ENCODE data around the gene TNFRSF11A. TPM values are rescaled to one million over a fixed set of nuclear protein-coding genes. Genes with fewer than 3 reads are reported as not detected.
A peak's percentile ranks its signal among the peaks of the same experiment; 100 is the strongest.

The TNFRSF11A gene
- total and polyA plus RNA-seq, 5 donors from 2014 or later, result 0.93 to 3.6 (median 2.1) TPM

DNA sequence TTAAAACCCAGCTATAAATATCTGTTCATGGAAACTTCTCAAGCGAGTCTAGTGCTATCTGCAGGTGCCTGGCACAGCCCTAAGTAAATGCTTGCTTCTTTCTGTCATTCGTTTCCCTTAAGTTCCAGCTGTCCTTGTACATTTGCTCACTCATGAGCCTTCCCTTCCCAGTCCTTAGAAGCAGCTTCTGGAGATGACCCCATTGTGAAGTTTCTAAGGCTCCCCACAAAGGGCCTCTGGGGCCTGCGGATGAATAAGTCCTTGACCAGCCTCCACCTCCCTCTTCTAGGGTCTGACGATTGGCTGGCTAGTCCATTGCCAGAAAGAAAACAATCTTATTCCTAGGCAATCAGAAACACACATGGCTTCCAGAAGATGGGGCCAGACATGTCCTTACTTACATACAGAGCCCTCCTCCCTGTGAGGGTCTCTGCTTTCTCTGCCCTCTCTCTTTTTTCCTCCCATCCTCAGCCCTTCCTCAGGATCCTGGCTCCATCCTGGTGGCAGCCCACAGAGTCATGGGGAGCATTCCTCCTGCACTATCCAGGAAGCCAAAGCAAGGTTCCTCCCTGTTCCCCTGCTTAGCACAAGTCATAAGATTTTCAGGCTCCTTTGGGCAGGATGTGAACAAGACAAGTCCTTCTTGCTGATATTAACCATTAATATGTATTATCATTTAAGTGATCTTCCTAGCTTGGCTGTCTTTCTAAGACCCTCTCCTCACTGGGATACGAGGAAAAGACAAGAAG, 87.3 kb downstream of the TNFRSF11A start:
- Mint-ChIP-seq H3K36me3 (no peaks in the 10 kb centered on the region), H3K27me3 (peaks cover 23% of the 10 kb centered on the region), H3K4me1 (no peaks in the 10 kb centered on the region), H3K9me3 (peaks cover 0 to 10% (median 3%) of the 10 kb centered on the region in 7 donors), H3K27ac (no peak overlapping the region), H3K4me3 (no peak overlapping the region)
- DNase-seq (no peak), ATAC-seq (ENCODE audit: low read depth in 2 of 2) (no peak)
- Histone ChIP-seq H3K27ac (ENCODE audit: insufficient read depth, low read length, poor library complexity, severe bottlenecking) (no peak overlapping the region), H3K36me3 (ENCODE audit: control insufficient read depth, insufficient read depth, low read length) (no peaks in the 10 kb centered on the region), H3K4me1 (ENCODE audit: control insufficient read depth, insufficient read depth, low read length, poor library complexity, severe bottlenecking) (no peaks in the 10 kb centered on the region), H3K9me3 (ENCODE audit: control insufficient read depth in 2 of 2, low read length in 2 of 2) (peaks cover 0 to 6% of the 10 kb centered on the region in 2 experiments), H3K4me3 (ENCODE audit: low read depth, low read length) (no peak overlapping the region), H3K27me3 (ENCODE audit: control insufficient read depth, insufficient read depth, low read length) (peaks cover 5% of the 10 kb centered on the region)

DNA sequence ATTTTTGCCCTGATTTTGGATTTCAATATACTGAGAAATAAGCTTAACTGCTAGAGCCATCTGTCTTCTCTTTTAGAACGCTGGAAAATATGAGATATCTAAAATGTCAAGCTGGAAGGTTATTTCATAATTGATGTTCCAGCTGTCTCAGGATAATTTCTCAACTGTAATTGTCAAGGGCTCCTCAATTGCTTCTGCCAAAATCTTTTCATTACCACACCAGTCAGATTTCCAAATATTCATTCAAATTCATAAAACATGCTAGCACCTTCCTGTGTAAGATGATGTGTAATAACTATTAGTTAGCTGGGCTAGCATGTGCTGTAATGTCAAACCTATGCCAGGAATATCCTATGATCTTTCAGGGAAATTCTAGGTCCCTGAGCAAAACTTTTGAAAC, 88.1 kb downstream of the TNFRSF11A start:
- Histone ChIP-seq H3K27ac (ENCODE audit: insufficient read depth, low read length, poor library complexity, severe bottlenecking) (no peak overlapping the region), H3K27me3 (ENCODE audit: control insufficient read depth, insufficient read depth, low read length) (peaks cover 5% of the 10 kb centered on the region), H3K9me3 (ENCODE audit: control insufficient read depth in 2 of 2, low read length in 2 of 2) (peaks cover 0 to 6% of the 10 kb centered on the region in 2 experiments), H3K4me3 (ENCODE audit: low read depth, low read length) (no peak overlapping the region), H3K36me3 (ENCODE audit: control insufficient read depth, insufficient read depth, low read length) (no peaks in the 10 kb centered on the region), H3K4me1 (ENCODE audit: control insufficient read depth, insufficient read depth, low read length, poor library complexity, severe bottlenecking) (no peaks in the 10 kb centered on the region)
- Mint-ChIP-seq H3K4me1 (peaks cover 0 to 2% (median 0%) of the 10 kb centered on the region in 4 donors), H3K4me3 (no peak overlapping the region), H3K36me3 (no peaks in the 10 kb centered on the region), H3K27ac (no peak overlapping the region), H3K9me3 (peaks cover 0 to 10% (median 3%) of the 10 kb centered on the region in 7 donors), H3K27me3 (peaks cover 23% of the 10 kb centered on the region)
- no peak for ATAC-seq (ENCODE audit: low read depth in 2 of 2)
- DNase-seq, result no peak

GRCh38 chr18:62418258-62418657, 93.1 kb downstream of the TNFRSF11A start:
- no peak overlapping the region for H3K4me3 ChIP-seq (ENCODE audit: low read depth, low read length)
- DNase-seq (peak in 1 of 3 donors; percentile 70), ATAC-seq (ENCODE audit: low read depth in 2 of 2) (no peak)
- H3K4me1 Mint-ChIP-seq, result peaks cover 11 to 36% (median 25%) of the 10 kb centered on the region in 4 donors
- peaks cover 14% of the 10 kb centered on the region for H3K27me3 Mint-ChIP-seq
- H3K36me3 ChIP-seq (ENCODE audit: control insufficient read depth, insufficient read depth, low read length), result no peaks in the 10 kb centered on the region
- H3K4me3 Mint-ChIP-seq, result peak overlapping the region in 3 of 4 donors; percentile 38 to 53 (median 42)
- H3K27ac ChIP-seq (ENCODE audit: insufficient read depth, low read length, poor library complexity, severe bottlenecking), result no peak overlapping the region
- peaks cover 5% of the 10 kb centered on the region for H3K27me3 ChIP-seq (ENCODE audit: control insufficient read depth, insufficient read depth, low read length)
- H3K9me3 Mint-ChIP-seq, result peaks cover 0 to 3% (median 0%) of the 10 kb centered on the region in 7 donors
- H3K36me3 Mint-ChIP-seq, result no peaks in the 10 kb centered on the region
- no peak overlapping the region for H3K27ac Mint-ChIP-seq
- no peaks in the 10 kb centered on the region for H3K9me3 ChIP-seq (ENCODE audit: control insufficient read depth in 2 of 2, low read length in 2 of 2)
- H3K4me1 ChIP-seq (ENCODE audit: control insufficient read depth, insufficient read depth, low read length, poor library complexity, severe bottlenecking), result peaks cover 15% of the 10 kb centered on the region

- H3K27me3 ChIP-seq (ENCODE audit: control insufficient read depth, insufficient read depth, low read length), result no peaks in the 10 kb centered on the region
- ATAC-seq (ENCODE audit: low read depth in 2 of 2) (no peak), DNase-seq (no peak)
- H3K9me3 ChIP-seq (ENCODE audit: control insufficient read depth in 2 of 2, low read length in 2 of 2), result no peaks in the 10 kb centered on the region
- H3K36me3 ChIP-seq (ENCODE audit: control insufficient read depth, insufficient read depth, low read length), result no peaks in the 10 kb centered on the region
- H3K4me1 Mint-ChIP-seq, result peaks cover 11 to 36% (median 25%) of the 10 kb centered on the region in 4 donors
- peak overlapping the region; percentile 64 to 86 (median 80) for H3K4me3 Mint-ChIP-seq
- peak overlapping the region; percentile 94 to 96 (median 95) for H3K27ac Mint-ChIP-seq
- peak overlapping the region; percentile 90 for H3K4me3 ChIP-seq (ENCODE audit: low read depth, low read length)
- peaks cover 0 to 3% (median 0%) of the 10 kb centered on the region in 7 donors for H3K9me3 Mint-ChIP-seq
- H3K4me1 ChIP-seq (ENCODE audit: control insufficient read depth, insufficient read depth, low read length, poor library complexity, severe bottlenecking), result peaks cover 15% of the 10 kb centered on the region
- H3K36me3 Mint-ChIP-seq, result no peaks in the 10 kb centered on the region
- H3K27ac ChIP-seq (ENCODE audit: insufficient read depth, low read length, poor library complexity, severe bottlenecking), result peak overlapping the region; percentile 85
- peaks cover 6% of the 10 kb centered on the region for H3K27me3 Mint-ChIP-seq
These were observed 95.0 kb downstream of the TNFRSF11A start for GRCh38 chr18:62420151-62420512.

GRCh38 chr18:62420513-62421209, 95.6 kb downstream of the TNFRSF11A start:
- peak overlapping the region; percentile 90 for H3K4me3 ChIP-seq (ENCODE audit: low read depth, low read length)
- H3K27ac Mint-ChIP-seq, result peak overlapping the region; percentile 94 to 96 (median 95)
- ATAC-seq (ENCODE audit: low read depth in 2 of 2), result peak; percentile 99

GRCh38 chr18:62425465-62426190, 100.5 kb downstream of the TNFRSF11A start:
- H3K27ac ChIP-seq (ENCODE audit: insufficient read depth, low read length, poor library complexity, severe bottlenecking), result no peak overlapping the region
- H3K4me1 ChIP-seq (ENCODE audit: control insufficient read depth, insufficient read depth, low read length, poor library complexity, severe bottlenecking), result peaks cover 10% of the 10 kb centered on the region
- H3K4me3 Mint-ChIP-seq, result no peak overlapping the region
- peaks cover 3% of the 10 kb centered on the region for H3K27me3 Mint-ChIP-seq
- H3K36me3 ChIP-seq (ENCODE audit: control insufficient read depth, insufficient read depth, low read length), result no peaks in the 10 kb centered on the region
- no peaks in the 10 kb centered on the region for H3K36me3 Mint-ChIP-seq
- DNase-seq (peak; percentile 24 to 90 (median 55)), ATAC-seq (ENCODE audit: low read depth in 2 of 2) (peak in 1 of 2 donors; percentile 21)
- H3K27ac Mint-ChIP-seq, result peak overlapping the region in 1 of 3 donors; percentile 57
- H3K4me3 ChIP-seq (ENCODE audit: low read depth, low read length), result no peak overlapping the region
- H3K4me1 Mint-ChIP-seq, result peaks cover 11 to 24% (median 22%) of the 10 kb centered on the region in 4 donors
- H3K27me3 ChIP-seq (ENCODE audit: control insufficient read depth, insufficient read depth, low read length), result no peaks in the 10 kb centered on the region
- H3K9me3 ChIP-seq (ENCODE audit: control insufficient read depth in 2 of 2, low read length in 2 of 2), result peaks cover 0 to 7% of the 10 kb centered on the region in 2 experiments
- peaks cover 0 to 7% (median 0%) of the 10 kb centered on the region in 7 donors for H3K9me3 Mint-ChIP-seq

More at GRCh38 chr18:62420513-62421209, 95.6 kb downstream of the TNFRSF11A start:
- Histone ChIP-seq H3K27ac (ENCODE audit: insufficient read depth, low read length, poor library complexity, severe bottlenecking) (peak overlapping the region; percentile 85), H3K27me3 (ENCODE audit: control insufficient read depth, insufficient read depth, low read length) (no peaks in the 10 kb centered on the region), H3K36me3 (ENCODE audit: control insufficient read depth, insufficient read depth, low read length) (no peaks in the 10 kb centered on the region), H3K4me1 (ENCODE audit: control insufficient read depth, insufficient read depth, low read length, poor library complexity, severe bottlenecking) (peaks cover 16% of the 10 kb centered on the region), H3K9me3 (ENCODE audit: control insufficient read depth in 2 of 2, low read length in 2 of 2) (no peaks in the 10 kb centered on the region)
- H3K4me1 Mint-ChIP-seq, result peaks cover 13 to 38% (median 29%) of the 10 kb centered on the region in 4 donors
- H3K36me3 Mint-ChIP-seq, result no peaks in the 10 kb centered on the region
- H3K27me3 Mint-ChIP-seq, result peaks cover 4% of the 10 kb centered on the region
- peaks cover 0 to 3% (median 0%) of the 10 kb centered on the region in 7 donors for H3K9me3 Mint-ChIP-seq
- H3K4me3 Mint-ChIP-seq, result peak overlapping the region; percentile 64 to 86 (median 80)
- DNase-seq, result peak; percentile 55 to 97 (median 76)

DNA sequence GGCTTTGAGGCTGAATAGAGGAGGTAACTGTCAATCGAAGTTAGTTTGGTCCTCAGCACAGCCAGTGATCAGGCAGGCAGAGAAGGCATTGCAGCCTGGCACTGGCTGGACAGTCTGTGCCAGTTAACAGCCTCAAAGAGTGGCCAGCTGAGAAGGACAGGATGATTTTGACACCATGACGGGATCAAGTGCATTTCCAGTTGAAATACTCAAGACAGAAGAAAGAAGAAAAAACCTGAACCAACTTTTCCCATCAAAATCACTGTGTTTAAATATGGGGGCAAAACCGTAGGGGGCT, 101.0 kb downstream of the TNFRSF11A start:
- H3K36me3 ChIP-seq (ENCODE audit: control insufficient read depth, insufficient read depth, low read length), result no peaks in the 10 kb centered on the region
- Mint-ChIP-seq H3K36me3 (no peaks in the 10 kb centered on the region), H3K4me1 (peaks cover 6 to 18% (median 17%) of the 10 kb centered on the region in 4 donors), H3K9me3 (peaks cover 0 to 7% (median 0%) of the 10 kb centered on the region in 7 donors), H3K27ac (no peak overlapping the region), H3K4me3 (no peak overlapping the region), H3K27me3 (no peaks in the 10 kb centered on the region)
- H3K27ac ChIP-seq (ENCODE audit: insufficient read depth, low read length, poor library complexity, severe bottlenecking), result no peak overlapping the region
- no peaks in the 10 kb centered on the region for H3K27me3 ChIP-seq (ENCODE audit: control insufficient read depth, insufficient read depth, low read length)
- ATAC-seq (ENCODE audit: low read depth in 2 of 2), result no peak
- H3K4me1 ChIP-seq (ENCODE audit: control insufficient read depth, insufficient read depth, low read length, poor library complexity, severe bottlenecking), result peaks cover 6% of the 10 kb centered on the region
- H3K4me3 ChIP-seq (ENCODE audit: low read depth, low read length), result no peak overlapping the region
- H3K9me3 ChIP-seq (ENCODE audit: control insufficient read depth in 2 of 2, low read length in 2 of 2), result peaks cover 0 to 7% of the 10 kb centered on the region in 2 experiments
- DNase-seq, result no peak

All from CD4-positive, CD25-positive, alpha-beta regulatory T cell (primary cell).